ENCODE measurements around the gene ANKRD42.
A peak's percentile ranks its signal among the peaks of the same experiment; 100 is the strongest.

Gene ANKRD42
- 10.4 to 15.6 reads per million in 2 donors for total RNA-seq

DNA sequence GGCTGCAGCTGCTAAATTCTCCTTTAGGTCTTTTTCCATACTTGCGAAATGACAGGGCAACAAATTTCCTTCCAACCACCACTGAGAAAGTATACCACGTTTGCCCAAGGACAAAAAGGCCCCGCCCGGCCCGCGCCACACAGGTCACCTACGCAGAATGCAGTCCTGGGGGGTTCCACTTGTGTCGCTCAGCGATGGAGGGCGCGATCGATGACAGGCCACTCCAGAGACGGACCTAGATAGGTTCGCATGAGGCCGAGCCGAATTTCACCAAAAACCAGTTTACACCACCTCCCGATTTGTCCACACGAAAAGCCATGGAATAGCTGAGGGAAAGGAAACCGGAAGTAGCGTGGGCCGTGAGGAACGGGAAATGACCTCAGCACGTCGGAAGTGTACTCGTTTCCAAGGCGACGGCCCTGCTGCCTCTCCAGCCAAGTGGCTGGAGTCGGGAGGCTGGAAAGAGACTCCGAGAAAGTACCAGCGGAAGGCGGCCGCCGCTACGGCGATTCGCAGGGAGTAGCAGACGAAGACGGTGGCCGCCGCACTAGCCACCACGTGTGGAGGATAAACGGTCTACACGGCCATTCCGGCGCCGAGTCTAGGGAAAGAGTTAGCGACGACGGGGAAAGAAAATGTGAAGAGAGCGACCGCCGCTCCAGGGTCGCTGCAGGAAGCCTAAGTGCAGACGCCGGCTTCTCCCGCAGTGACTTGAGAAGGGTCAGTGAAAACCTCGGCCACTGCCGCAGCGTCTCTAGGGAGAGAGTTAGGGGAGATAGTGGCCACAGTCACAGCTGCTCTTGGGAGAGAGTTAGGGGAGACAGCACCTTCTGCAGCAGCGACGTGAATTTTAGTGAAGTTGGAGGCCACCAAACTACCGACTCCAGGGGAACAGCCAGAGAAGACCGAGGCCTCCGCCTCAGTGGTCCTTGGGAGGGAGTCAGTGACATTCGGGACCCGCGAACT, at the start of gene ANKRD42:
ANKRD42 (plus strand) TSS at position 398 of the 966 bp plus-strand sequence. CDS start 959 bp downstream, outside the sequence.
- peak; percentile 55 for DNase-seq

DNA sequence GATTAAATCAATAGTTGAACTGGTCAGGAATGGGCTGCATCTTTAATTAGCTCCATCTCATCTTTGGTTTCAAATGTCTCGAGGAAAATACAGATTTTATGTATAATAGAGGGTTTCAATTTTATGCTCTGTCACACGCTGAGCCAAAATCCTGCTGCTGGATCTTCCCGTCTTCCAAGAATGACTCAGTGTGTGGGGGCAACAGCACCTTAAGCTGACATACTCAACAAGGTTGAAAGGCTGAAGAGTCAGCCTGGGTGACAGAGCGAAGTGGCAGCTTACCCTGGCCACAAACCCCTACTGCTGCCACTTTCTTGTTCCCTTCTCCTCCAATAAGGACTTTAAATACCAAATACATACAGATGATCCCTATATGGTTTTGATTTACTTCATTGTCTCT, 45.6 kb upstream of the ANKRD42 start:
- no peak for DNase-seq

DNA sequence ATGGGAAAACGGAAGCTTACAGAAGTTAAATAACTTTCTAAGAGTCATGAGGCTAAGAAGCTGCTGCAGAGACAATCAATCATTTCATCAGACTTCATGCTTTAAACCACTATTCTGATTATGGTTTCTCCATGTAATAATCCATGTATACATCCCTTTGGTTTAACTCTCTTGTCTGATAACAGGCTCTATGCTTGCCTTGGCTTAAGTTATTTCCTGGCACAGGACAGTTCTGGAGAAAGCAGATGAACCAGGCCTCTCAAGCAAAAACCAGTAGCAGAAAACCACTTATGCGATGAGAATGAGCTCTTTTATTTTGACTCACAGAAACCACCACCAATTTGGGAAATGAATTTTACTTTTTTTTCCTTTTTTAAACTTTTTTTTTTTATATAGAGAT, 43.1 kb upstream of the ANKRD42 start:
- DNase-seq = no peak

DNA sequence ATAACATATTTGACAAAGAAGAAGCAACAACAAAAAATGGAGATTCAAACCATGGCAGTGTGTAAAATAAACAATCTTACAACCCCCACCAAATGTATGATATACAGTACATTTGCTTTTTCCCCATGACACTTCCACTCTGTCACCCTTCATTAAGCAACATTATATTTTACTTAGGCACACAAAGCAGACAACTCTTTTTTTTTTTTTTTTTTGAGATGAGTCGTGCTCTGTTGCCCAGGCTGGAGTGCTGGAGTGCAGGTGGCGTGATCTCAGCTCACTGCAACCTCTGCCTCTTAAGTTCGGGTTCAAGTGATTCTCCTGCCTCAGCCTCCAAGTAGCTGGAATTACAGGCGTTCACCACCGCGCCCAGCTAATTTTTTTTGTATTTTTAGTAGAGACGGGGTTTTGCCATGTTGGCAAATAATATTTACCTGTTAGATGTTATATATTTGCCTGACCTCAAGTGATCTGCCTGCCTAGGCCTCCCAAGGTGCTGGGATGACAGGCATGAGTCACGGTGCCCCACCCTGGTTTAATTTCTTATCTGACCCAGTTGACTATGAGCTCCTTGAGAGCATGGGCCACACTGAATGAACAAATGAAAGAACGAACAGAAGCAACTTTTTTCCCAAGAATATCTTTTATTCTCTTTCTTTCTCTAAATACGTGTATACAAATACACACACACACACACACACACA, 42.1 kb upstream of the ANKRD42 start:
- no peak for DNase-seq

DNA sequence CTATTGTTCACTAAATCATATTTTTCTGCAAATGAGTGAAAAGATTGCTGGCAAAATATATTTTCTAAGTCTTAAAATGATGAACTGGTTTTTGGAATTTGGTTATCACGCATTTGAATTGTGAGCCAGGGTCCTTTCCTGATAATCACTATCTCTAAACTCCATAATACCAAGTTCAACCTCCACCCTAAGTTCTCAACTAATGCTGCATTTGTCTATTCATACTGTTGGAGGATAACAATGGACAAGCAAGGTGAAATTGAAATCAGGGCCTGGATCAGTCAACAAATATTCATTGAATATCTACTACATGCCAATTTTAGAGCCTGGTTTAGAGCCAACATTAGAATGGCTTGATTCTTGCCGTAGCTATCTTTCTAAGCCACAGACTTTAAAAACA, 41.2 kb upstream of the ANKRD42 start:
- DNase-seq = no peak

DNA sequence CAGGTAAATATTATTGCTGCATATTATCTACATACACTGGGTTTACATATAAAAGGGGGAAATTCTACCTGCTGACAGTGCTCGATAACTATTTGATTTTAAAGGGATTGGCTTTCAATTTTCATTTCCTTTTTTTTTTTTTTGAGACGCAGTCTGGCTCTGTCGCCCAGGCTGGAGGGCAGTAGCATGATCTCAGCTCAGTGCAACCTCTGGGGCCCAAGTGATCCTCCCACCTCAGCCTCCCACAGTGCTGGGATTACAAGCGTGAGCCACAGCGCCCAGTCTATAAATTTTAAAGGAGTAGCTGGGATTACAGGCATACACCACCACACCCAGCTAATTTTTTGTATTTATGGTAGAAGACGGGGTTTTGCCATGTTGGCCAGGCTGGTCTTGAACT, 39.7 kb upstream of the ANKRD42 start:
- DNase-seq = no peak

DNA sequence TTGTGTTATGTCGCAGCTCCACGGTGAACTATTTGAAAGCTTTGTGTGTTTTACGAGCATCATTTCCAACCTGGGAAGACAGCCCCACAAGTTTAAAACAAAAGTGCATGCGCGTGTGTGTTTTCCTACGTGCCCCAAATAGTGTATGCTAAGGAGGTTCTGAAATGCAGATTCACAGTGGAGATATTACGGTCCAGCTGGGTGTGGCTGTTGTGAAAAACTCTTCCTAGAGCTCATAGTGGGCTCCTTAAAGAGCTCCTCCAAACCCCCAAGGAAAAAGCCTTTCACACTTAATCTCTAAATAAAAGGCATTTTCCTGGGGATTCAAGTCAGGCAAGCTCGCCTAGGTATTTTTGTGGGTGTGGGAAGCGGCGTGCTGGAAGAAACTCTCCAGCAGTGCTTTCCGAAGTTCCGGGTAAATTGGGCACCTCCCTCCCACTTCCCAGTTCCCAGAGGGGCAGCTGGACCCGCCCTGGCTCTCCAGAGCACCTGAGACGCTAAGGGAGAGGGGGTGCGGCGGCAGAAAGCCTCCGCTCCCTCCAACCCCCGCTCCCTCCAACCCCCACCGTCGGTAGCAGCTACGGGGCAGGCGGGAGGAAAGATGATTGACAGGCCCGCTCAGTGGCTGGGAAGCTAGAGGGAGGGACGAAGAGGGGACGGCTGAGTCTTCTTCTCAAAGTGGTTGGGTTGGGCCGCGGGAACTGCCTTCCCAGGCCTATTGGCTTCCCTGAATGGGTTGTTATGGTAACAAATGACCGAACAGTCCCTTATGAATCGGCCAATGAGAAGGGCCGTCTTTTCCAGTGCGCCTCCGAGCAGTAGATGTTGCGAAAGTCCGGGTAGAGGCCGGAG, 37.1 kb upstream of the ANKRD42 start:
- DNase-seq = peak; percentile 70

DNA sequence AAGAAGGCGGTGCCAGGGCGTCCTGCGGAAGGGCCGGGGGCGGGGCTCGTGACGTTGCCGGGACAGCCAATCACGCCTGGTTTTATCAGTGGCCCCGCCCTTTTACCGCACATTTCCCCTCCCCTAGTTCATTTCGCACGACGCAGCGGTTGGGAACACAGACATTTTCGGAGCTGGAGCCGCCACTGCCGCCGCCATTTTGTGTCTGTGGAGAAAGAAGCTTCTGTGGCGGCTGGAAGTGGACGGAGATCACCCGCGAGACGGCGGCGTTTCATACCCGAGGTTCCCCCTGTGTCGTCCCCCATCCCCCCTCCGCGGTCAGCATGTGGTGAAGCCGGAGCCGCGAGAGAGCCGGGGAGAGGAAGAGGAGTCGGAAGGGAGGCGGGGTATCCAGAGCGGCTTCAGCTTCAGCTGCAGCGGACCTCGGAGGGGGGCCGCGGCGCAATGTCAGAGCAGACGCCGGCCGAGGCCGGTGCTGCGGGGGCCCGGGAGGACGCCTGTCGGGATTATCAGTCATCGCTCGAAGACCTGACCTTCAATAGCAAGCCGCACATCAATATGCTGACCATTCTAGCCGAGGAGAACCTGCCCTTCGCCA, 36.4 kb upstream of the ANKRD42 start, which contains the start of gene PCF11:
PCF11 (plus strand) TSS at position 136 of the 598 bp plus-strand sequence; CDS start at position 445, 309 bp downstream.
- peak; percentile 91 for DNase-seq

DNA sequence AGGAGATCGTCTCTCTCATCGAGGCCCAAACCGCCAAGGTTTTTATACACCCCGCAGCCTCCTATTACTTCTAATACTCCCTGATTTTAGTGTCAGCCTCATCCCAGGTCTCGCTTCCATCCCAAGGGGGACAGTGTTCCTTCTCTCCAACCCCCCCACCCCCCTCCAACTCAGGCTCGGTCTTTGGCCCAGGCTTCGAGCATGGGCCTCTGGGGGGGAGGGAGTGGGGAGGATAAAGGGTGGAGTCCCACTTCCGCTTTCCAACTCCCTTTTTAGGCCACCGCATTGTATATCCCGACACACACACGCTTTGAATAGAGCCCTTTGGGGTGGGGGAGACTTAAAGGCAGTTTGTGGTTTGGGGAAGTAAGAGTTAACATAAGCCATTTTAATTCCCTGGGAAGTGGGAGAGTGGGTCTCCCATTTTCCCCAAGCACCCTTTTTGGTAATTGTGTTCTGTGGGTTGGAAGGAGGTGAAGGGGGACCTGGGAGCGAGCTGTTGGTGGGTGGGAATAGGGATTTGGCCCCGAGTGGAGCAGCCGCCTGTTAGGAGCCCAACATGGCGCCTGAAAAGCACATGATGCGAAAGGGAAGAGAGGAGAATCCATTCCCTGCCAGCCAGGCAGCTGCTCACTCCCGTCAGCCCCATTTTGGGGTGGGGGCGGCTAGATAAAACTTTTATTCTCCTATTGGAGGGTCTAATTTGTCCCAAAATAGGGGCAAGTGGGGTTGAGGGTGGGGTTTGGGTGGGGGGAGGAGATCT, 35.7 kb upstream of the ANKRD42 start:
- no peak for DNase-seq

DNA sequence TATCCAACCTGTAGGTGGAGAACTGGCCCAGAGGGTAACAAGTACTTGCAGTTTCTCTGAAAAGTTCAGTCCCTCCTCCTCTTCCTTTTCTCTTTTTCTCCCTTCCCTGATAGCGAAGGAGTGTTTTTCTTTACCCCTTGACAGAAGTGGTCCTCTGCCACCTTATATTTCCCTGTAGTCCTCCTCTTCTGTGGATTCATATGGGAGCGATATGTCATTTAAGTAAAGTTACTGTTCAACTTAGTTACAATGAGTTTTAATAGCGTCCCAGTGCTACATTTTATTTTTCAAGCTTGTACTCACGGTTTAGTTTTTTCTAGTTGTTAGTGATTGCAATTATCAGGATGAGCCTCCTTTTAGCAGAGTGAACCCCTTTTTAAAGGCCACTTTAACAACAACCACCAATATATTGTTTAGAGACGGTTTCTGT, 35.1 kb upstream of the ANKRD42 start:
- no peak for DNase-seq

DNA sequence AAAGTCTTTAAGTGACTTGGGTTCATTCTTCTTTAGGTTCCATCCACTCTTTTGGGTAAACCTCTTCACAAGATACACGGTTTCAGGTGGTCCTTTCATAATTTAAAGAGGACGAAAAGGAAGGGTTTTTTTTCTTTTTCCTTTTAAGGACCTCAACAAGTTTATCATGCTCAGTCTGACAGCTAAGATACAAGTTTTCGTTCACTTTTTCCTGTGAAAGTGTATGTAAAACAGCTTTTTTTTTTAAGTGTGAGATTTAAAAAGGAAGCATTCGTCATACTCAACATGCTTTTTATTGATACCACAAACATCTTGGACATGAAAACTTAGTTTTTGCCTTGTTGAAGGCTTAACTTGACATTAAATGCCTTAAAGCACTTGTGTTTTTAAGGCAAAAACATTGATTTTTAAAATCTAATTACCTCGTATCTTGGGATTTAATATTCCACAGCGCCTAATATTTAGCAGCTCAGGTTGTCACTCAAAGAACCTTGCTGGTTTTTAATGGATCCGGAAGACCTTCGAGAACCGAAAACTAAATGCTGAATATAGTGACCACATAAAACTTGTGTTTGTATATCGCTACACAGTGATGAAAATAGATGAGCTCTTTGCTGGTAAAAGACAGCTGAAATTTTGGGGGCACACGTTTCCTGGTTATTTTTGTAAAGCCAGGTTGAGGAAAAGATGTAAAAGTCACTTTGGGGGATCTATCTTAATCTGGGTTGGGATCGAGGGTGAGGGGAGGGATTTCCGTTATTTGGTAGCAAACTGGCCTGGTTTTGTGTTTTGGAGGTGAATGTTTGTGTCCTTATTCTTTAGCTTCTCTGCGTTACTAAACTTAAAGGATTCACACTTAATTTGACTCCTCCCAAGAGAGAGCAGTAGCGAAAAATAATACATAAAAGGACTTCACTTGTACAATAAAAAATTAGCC, 34.3 kb upstream of the ANKRD42 start:
- no peak for DNase-seq

DNA sequence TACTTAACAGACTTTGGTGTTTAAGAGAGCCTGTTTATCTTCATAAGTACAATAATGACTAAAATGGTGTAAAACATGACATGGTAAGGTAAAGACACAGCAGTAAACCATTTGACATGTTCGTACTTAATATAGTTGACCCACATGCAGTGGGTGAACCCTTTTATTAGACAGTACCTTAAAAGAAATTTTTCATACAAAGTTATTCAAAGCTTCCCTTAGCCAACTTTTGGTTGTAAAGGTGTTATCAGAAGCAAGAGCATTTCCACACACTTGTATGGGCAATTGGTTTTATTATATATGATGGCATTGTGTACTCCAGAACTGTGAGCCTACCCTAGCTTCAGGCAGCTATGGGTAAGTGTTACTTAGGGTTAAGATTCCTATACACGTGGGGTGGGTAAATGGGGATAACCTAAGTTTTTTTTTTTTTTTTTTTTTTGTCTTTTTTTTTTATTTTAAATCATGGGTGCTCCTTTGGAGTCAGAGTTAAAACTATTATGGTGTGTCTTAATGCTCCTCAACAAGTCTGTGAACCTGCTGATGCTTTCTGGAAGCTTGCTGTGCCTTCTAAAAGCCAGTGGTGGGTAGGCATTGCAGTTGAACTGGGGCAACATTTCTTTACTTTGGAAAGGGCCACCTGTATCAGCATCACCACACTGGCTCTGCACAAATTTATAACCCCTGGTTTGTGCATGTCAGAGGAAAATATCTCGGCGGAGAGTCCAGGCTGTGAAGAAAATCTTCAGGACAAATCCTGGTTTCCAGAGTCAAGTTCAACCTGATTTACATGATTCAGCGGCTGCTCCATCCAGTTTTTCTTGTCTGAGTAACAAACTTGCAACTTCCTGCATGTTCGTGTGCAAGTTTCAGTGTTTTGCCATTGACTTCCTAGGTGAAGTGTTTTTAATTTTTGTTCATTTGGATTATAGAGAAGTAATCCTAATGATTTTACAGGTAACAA, 33.3 kb upstream of the ANKRD42 start:
- DNase-seq = no peak

DNA sequence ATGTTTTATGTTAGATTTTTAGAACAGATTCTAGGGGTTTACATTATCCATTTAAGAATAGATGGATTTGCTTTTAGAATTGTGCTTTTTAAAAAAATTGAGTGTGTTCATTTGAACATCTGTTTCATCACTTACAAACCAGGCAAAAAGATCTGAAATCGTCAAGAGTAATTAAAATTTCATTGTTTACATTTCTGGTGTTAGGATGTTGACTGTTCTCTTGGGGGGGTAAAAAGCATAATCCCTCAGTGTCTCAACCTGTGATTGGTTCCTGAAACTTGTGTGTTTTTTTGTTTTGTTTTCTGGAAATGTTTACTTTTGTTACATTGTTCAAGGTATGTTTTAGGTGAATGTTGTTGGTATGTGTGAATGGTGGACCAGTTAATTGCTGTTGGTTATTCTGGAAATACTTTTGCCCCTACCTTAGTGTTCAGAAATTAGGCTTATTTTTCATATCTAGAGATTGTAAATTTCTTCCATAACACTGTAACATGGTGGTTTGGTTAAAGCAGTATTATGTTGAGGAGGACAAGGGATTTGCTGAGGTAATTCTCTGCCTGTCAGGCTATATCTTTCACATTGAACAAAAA, 31.8 kb upstream of the ANKRD42 start:
- no peak for DNase-seq

DNA sequence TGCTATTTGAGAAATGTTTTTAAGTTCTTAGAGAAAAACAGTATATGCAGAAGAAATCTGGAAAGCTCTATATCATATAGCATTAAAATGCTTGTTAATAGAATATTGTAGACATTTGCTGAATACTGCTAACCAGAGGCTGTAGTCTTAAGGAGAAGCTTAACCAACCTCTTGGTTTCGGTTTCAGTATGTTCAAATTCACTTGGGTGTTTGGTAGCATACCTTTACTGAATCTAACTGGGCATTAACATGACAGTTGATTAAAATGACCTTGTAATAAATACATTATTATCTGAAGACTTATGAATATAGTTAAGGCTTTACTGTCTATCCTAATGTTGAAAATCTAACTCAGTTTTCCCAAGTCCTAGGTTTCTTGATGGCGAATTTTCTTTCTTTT, 31.1 kb upstream of the ANKRD42 start:
- no peak for DNase-seq

DNA sequence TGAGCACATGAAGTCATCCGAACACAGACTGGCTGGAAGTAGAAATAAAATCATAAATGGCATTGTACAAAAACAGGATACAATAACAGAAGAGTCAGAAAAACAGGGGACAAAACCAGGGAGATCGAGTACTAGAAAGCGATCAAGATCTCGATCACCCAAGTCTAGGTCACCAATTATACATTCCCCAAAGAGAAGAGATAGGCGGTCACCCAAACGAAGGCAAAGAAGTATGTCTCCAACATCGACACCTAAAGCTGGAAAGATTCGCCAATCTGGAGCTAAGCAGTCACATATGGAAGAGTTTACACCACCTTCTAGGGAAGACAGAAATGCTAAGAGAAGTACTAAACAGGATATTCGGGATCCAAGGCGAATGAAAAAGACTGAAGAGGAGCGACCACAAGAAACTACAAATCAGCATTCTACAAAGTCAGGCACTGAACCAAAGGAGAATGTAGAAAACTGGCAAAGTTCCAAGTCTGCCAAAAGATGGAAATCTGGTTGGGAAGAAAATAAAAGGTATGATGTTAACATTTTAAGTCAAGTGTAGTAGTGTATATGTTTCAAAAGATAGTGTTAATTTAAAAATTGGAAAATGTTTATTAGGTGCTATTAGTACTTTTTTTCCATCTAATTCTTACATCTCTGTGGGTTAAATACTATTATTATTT, 27.2 kb upstream of the ANKRD42 start:
- no peak for DNase-seq

DNA sequence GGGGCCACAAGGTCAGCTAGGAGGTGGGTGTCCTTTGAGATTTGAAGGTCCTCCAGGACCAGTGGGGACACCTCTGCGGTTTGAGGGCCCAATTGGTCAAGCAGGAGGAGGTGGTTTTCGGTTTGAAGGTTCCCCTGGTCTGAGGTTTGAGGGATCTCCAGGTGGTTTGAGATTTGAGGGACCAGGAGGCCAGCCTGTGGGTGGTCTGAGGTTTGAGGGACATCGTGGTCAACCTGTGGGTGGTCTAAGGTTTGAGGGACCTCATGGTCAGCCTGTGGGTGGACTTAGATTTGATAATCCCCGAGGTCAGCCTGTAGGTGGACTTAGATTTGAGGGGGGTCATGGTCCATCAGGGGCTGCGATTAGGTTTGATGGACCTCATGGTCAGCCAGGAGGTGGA, 24.8 kb upstream of the ANKRD42 start:
- DNase-seq = no peak

DNA sequence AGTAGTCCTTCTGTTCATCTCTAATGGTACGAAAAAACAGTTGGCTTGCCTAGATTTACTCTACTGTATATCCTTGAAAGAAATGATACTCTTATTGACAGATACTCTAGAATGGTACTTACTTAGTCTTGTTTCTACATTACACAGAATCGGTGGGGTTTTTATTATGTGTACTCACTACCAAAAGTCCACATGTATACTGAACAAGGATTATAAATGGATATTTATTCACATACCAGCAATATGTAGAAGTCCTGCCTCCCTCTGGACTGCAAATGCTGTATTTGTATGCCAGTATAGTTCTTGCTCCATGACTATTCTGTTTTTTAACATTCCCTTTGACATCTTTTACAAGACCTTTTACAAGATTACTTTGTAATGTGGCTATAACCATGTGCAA, 22.6 kb upstream of the ANKRD42 start:
- DNase-seq = no peak

DNA sequence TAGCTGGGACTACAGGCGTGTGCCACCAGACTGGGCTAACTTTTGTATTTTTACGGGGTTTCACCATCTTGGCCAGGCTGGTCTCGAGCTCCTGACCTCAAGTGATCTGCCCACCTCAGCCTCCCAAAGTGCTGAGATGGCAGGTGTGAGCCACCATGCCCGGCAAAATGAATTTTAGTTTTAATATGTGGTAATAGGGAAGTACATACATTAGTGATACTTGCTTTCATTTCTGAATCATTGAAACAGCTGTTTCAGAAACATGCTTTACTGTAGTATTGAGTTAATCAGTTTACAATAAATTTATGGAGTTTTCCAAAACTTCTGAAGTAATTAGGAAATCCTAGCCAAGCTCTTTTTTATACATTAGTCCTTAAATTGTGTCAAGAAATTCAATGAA, 21.0 kb upstream of the ANKRD42 start:
- DNase-seq = no peak
